Measurements from ENCODE around the gene DRC7. TPM values are rescaled to one million over a fixed set of nuclear protein-coding genes. Genes with fewer than 3 reads are reported as not detected.

DRC7 gene
- total RNA-seq, 1 donor from 2014 or later, result not detected

DNA sequence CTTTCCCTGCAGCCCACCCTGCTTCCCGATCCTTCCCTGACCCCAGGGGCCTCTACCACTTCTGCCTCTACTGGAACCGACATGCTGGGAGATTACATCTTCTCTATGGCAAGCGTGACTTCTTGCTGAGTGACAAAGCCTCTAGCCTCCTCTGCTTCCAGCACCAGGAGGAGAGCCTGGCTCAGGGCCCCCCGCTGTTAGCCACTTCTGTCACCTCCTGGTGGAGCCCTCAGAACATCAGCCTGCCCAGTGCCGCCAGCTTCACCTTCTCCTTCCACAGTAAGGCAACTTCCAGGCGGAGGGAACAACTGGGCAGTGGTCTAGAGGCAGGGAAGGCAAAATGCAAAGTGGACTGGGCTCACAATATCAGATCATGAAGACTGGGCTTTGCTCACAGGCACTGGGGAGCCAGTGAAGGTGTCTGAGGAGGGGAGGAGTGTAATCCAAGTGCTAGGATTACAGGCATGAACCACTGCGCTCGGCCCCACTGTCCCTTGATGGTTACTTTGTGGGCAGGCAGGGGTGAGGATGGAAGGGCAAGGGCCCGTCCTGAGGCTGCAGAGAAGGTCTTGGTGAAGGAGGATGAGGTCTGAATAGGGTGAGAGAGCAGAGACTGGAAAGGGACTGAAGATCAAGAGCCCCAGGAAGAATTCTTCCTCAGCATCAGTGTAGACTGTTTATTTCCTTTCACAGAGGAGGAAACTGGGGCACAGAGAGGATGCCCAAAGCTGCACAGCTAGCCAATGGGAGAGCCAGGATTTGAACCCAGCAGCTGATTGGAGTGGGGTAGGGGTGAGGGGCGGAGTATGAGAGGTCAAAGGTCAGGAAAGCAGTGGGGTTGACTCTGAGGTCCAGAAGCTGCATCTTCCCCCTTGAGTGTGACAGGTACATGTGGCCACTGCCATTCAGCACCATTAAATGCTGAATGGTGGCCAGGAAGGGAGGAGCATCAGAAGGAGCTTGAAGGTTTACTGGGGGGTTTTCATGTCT, 43.0 kb upstream of the DRC7 start:
- H3K27me3 Mint-ChIP-seq (ENCODE audit: unreplicated experiment), result peaks cover 12% of the 10 kb centered on the region
- DNase-seq, result no peak
- TF ChIP-seq, protein P1, sequence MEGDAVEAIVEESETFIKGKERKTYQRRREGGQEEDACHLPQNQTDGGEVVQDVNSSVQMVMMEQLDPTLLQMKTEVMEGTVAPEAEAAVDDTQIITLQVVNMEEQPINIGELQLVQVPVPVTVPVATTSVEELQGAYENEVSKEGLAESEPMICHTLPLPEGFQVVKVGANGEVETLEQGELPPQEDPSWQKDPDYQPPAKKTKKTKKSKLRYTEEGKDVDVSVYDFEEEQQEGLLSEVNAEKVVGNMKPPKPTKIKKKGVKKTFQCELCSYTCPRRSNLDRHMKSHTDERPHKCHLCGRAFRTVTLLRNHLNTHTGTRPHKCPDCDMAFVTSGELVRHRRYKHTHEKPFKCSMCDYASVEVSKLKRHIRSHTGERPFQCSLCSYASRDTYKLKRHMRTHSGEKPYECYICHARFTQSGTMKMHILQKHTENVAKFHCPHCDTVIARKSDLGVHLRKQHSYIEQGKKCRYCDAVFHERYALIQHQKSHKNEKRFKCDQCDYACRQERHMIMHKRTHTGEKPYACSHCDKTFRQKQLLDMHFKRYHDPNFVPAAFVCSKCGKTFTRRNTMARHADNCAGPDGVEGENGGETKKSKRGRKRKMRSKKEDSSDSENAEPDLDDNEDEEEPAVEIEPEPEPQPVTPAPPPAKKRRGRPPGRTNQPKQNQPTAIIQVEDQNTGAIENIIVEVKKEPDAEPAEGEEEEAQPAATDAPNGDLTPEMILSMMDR (IDR thresholded peaks at IDR 0.05; ENCODE audit: partially characterized antibody, unreplicated experiment), result no peak
- H3K36me3 Mint-ChIP-seq (ENCODE audit: unreplicated experiment), result no peaks in the 10 kb centered on the region
- H3K4me3 Mint-ChIP-seq (ENCODE audit: unreplicated experiment), result peak overlapping the region; percentile 7
- H3K27ac Mint-ChIP-seq (ENCODE audit: unreplicated experiment), result peak overlapping the region; percentile 20
- H3K9me3 Mint-ChIP-seq (ENCODE audit: unreplicated experiment), result peaks cover 1% of the 10 kb centered on the region
- peaks cover 12% of the 10 kb centered on the region for H3K4me1 Mint-ChIP-seq (ENCODE audit: low read depth, unreplicated experiment)

DNA sequence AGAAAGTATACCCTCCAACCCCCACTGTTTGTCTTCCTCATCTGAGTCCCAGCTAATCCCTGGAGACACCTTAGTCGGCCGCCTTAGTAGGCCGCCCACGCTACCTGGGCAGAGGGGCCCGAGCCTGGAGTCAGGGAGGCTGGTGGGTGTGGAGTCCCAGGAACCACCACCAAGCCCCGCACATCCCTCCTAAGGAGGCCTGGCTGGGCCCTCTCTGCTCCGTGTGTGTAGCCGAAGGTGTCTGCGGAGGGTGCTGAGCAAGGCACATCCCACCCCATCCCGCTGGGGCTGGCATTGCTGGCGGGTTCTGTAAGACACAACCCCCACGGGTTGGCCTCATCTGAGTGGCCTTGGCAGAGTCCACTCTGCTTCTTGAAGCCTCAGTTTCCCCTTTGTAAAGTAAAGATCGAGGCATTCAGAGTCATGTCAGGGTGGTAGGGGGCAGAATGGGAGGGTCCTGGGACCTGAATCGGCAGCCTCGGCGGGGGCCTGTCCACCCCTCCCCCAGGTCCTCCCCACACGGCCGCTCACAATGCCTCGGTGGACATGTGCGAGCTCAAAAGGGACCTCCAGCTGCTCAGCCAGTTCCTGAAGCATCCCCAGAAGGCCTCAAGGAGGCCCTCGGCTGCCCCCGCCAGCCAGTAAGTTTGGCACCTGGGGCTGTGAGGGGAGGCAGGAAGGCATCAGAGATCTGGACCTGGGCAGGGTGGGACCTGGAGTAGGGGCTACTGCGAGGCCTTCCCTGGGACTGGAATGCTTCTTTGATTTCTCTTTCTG, 41.7 kb upstream of the DRC7 start:
- Mint-ChIP-seq H3K4me1 (ENCODE audit: low read depth, unreplicated experiment) (peaks cover 12% of the 10 kb centered on the region), H3K27me3 (ENCODE audit: unreplicated experiment) (peaks cover 13% of the 10 kb centered on the region), H3K36me3 (ENCODE audit: unreplicated experiment) (no peaks in the 10 kb centered on the region), H3K27ac (ENCODE audit: unreplicated experiment) (peak overlapping the region; percentile 82), H3K9me3 (ENCODE audit: unreplicated experiment) (peaks cover 1% of the 10 kb centered on the region), H3K4me3 (ENCODE audit: unreplicated experiment) (no peak overlapping the region)
- DNase-seq, result no peak
- TF ChIP-seq, protein P1 (IDR thresholded peaks at IDR 0.05; ENCODE audit: partially characterized antibody, unreplicated experiment), result no peak

DNA sequence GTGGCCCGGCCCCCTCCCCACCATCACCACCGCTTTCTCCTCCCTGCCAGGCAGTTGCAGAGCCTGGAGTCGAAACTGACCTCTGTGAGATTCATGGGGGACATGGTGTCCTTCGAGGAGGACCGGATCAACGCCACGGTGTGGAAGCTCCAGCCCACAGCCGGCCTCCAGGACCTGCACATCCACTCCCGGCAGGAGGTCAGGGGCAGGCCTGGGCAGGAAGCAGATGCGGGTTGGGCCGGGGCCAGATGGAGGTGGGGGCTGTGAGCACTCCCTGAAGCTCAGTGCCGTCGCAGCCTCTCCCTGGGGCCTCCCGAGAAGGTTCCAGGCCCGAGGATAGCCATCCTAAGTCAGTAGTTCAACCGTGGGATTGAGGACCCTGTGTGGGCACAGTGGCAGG, 40.7 kb upstream of the DRC7 start:
- Mint-ChIP-seq H3K27me3 (ENCODE audit: unreplicated experiment) (peaks cover 14% of the 10 kb centered on the region), H3K27ac (ENCODE audit: unreplicated experiment) (peak overlapping the region; percentile 82), H3K4me3 (ENCODE audit: unreplicated experiment) (peak overlapping the region; percentile 34), H3K9me3 (ENCODE audit: unreplicated experiment) (peaks cover 1% of the 10 kb centered on the region), H3K4me1 (ENCODE audit: low read depth, unreplicated experiment) (peaks cover 12% of the 10 kb centered on the region), H3K36me3 (ENCODE audit: unreplicated experiment) (no peaks in the 10 kb centered on the region)
- TF ChIP-seq, protein P1 (IDR thresholded peaks at IDR 0.05; ENCODE audit: partially characterized antibody, unreplicated experiment), result no peak
- peak; percentile 63 for DNase-seq

DNA sequence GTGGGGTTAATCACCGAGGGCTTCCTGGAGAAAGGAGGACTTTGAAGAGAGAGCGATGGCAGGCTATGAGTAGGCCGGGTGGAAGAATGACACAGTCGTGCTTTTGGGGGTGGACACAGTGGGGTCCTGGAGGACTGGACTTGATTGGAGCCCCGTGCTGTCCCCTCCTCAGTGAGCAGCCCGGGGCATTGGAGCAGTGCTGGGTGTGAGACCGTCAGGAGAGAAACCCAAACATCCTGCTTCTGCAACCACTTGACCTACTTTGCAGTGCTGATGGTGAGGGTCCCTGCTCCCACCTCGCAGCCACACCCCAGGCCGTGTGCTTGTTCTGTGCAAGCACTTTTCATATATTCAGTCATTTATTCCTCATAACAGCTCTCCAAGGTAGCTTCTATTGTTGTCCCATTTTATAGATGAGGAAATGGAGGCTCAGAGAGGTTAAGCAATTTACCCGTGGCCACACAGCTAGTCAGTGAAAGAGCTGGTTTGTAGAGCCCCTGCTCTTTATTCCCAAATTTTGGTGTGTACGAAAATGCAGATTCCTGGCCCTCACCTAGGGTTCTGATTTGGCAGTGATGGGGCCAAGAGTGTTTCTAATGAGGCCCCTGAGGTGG, 38.2 kb upstream of the DRC7 start:
- Mint-ChIP-seq H3K4me1 (ENCODE audit: low read depth, unreplicated experiment) (peaks cover 12% of the 10 kb centered on the region), H3K27ac (ENCODE audit: unreplicated experiment) (no peak overlapping the region), H3K4me3 (ENCODE audit: unreplicated experiment) (no peak overlapping the region), H3K36me3 (ENCODE audit: unreplicated experiment) (no peaks in the 10 kb centered on the region), H3K27me3 (ENCODE audit: unreplicated experiment) (peaks cover 12% of the 10 kb centered on the region), H3K9me3 (ENCODE audit: unreplicated experiment) (peaks cover 1% of the 10 kb centered on the region)
- TF ChIP-seq, protein P1 (IDR thresholded peaks at IDR 0.05; ENCODE audit: partially characterized antibody, unreplicated experiment), result no peak
- no peak for DNase-seq

Measured in glutamatergic neuron (in vitro differentiated cells).